Neuronal stem cell (in vitro differentiated cells): ENCODE data around the gene WNK3.
"Not testable (repeated sequence)": the region's sequence is repeated elsewhere in the genome, so short reads cannot be mapped to it uniquely, and the experiment has no call there.

Source experiments
- DNase-seq: peaks from one replicate; pipeline ENCODE4 v3.0.0-alpha.2; 2013; ENCODE audit warnings: low spot score
- H2AFZ ChIP-seq: one replicate; pipeline ENCODE4 v1.6.1; 2013; ENCODE audit warnings: mild to moderate bottlenecking, low read length, inconsistent platforms
- H2AK5ac ChIP-seq: 2 replicates; pipeline ENCODE4 v1.6.1; 2013; ENCODE audit warnings: low read depth, mild to moderate bottlenecking, inconsistent platforms, low read length, moderate library complexity, mixed read lengths
- H2BK120ac ChIP-seq: 2 replicates; pipeline ENCODE4 v1.6.1; 2013; ENCODE audit warnings: low read depth, mild to moderate bottlenecking, inconsistent platforms, low read length, moderate library complexity, mixed read lengths
- H2BK12ac ChIP-seq: one replicate; pipeline ENCODE4 v1.6.1; 2013; ENCODE audit warnings: low read length, inconsistent platforms
- H2BK15ac ChIP-seq: 2 replicates; pipeline ENCODE4 v1.6.1; 2013; ENCODE audit warnings: mild to moderate bottlenecking, low read length, inconsistent platforms, mixed read lengths
- H2BK5ac ChIP-seq: one replicate; pipeline ENCODE4 v1.6.1; 2013; ENCODE audit warnings: inconsistent platforms, mild to moderate bottlenecking, low read length, moderate library complexity
- H3K14ac ChIP-seq: one replicate; pipeline ENCODE4 v1.6.1; 2013; ENCODE audit warnings: low read length, inconsistent platforms
- H3K18ac ChIP-seq: 2 replicates; pipeline ENCODE4 v1.6.1; 2013; ENCODE audit warnings: low read length, inconsistent platforms
- H3K23ac ChIP-seq: 2 replicates; pipeline ENCODE4 v1.6.1; 2013; ENCODE audit warnings: low read depth, mild to moderate bottlenecking, mixed read lengths, low read length, inconsistent platforms; ENCODE audit not compliant: poor library complexity
- H3K27ac ChIP-seq: replicated peaks from 3 replicates; pipeline ENCODE4 v1.5.1; 2013; ENCODE audit warnings: low read length, inconsistent platforms
- H3K27me3 ChIP-seq, 3 experiments: 2 replicates each; pipeline ENCODE4 v1.6.1; 2013; ENCODE audit warnings: low read length in 3 of 3, mild to moderate bottlenecking in 2 of 3, inconsistent platforms in 1 of 3, low read depth in 1 of 3, mixed read lengths in 1 of 3, moderate library complexity in 1 of 3; ENCODE audit not compliant: control insufficient read depth in 3 of 3, insufficient read depth in 3 of 3
- H3K36me3 ChIP-seq, 2 donors: replicated peaks in 1 of 2; 2 replicates each; pipeline ENCODE4 v1.6.1; 2013; ENCODE audit warnings: low read length in 2 of 2; ENCODE audit not compliant: control insufficient read depth in 2 of 2, insufficient read depth in 2 of 2
- H3K4ac ChIP-seq: 2 replicates; pipeline ENCODE4 v1.6.1; 2013; ENCODE audit warnings: inconsistent platforms, mild to moderate bottlenecking, low read length, moderate library complexity
- H3K4me1 ChIP-seq, 2 donors: 1 replicate in 1 of 2; 2 replicates in 1 of 2; pipeline ENCODE4 v1.6.1; 2013; ENCODE audit warnings: low read length in 2 of 2, low read depth in 1 of 2; ENCODE audit not compliant: control insufficient read depth in 2 of 2, insufficient read depth in 1 of 2
- H3K4me2 ChIP-seq: one replicate; pipeline ENCODE4 v1.6.1; 2013; ENCODE audit warnings: mild to moderate bottlenecking, low read length, inconsistent platforms; ENCODE audit not compliant: insufficient read depth, poor library complexity, severe bottlenecking
- H3K4me3 ChIP-seq, 2 donors: 2 replicates each; pipeline ENCODE4 v1.5.1; 2013; ENCODE audit warnings: low read length in 2 of 2, mild to moderate bottlenecking in 2 of 2, inconsistent platforms in 1 of 2, moderate library complexity in 1 of 2
- H3K79me1 ChIP-seq: one replicate; pipeline ENCODE4 v1.6.1; 2013; ENCODE audit warnings: low read depth, mild to moderate bottlenecking, inconsistent platforms, low read length, moderate library complexity
- H3K9ac ChIP-seq: one replicate; pipeline ENCODE4 v1.6.1; 2013; ENCODE audit warnings: mild to moderate bottlenecking, low read depth, low read length, inconsistent platforms; ENCODE audit not compliant: poor library complexity
- H3K9me3 ChIP-seq, 2 donors: replicated peaks in 1 of 2; 2 replicates each; pipeline versions ENCODE3 to v1.6.1; 2013; ENCODE audit warnings: low read length in 2 of 2, mild to moderate bottlenecking in 2 of 2, inconsistent platforms in 1 of 2, low read depth in 1 of 2, mixed read lengths in 1 of 2, moderate library complexity in 1 of 2; ENCODE audit not compliant: control insufficient read depth in 2 of 2, insufficient read depth in 1 of 2
- H4K8ac ChIP-seq: one replicate; pipeline ENCODE4 v1.6.1; 2013; ENCODE audit warnings: low read depth, mild to moderate bottlenecking, inconsistent platforms, low read length, moderate library complexity
- H4K91ac ChIP-seq: one replicate; pipeline ENCODE4 v1.6.1; 2013; ENCODE audit warnings: low read length, low read depth, mild to moderate bottlenecking, inconsistent platforms; ENCODE audit not compliant: poor library complexity
- WGBS, 2 donors: extraction: QIAGEN DNeasy Blood & Tissue Kit; methylation state at CpG; one replicate each; pipeline ENCODE4 v1.1.7; 2013; ENCODE audit warnings: missing lambda C conversion rate in 2 of 2, mixed read lengths in 1 of 2; ENCODE audit not compliant: insufficient read length in 2 of 2, insufficient replicate concordance in 1 of 2; ENCODE audit errors: extremely low coverage in 2 of 2; 5-methylcytosine and 5-hydroxymethylcytosine counted together

Gene WNK3

DNA sequence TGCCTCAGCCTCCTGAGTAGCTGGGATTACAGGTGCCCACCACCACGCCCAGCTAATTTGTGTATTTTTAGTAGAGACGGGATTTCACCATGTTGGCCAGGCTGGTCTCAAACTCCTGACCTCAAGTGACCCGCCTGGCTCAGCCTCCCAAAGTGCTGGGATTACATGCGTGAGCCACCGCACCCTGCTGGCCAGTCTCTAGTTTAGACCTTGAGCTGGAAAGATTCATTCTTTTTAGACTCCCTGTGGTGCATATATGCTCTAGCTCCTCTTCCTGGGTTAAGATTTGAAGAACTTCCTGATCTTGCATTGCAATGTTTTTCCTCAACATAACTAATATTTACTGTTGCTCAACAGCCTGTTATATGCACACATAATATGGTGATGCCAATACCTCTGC, 26.8 kb upstream of the WNK3 start:
- WGBS, 2 donors = no CpG with 5 or more reads among the region's 5 CpGs
- not testable (repeated sequence) for H3K18ac ChIP-seq, H3K23ac ChIP-seq, H4K91ac ChIP-seq, H4K8ac ChIP-seq, H3K4me3 ChIP-seq, H3K4me2 ChIP-seq, H2BK5ac ChIP-seq, H3K9ac ChIP-seq, H2BK120ac ChIP-seq, H3K27me3 ChIP-seq, H2BK15ac ChIP-seq, H3K79me1 ChIP-seq, H2AK5ac ChIP-seq, H2AFZ ChIP-seq, H3K4ac ChIP-seq, DNase-seq, H3K4me1 ChIP-seq, H3K36me3 ChIP-seq, H3K9me3 ChIP-seq, H3K14ac ChIP-seq, H3K27ac ChIP-seq, H2BK12ac ChIP-seq

DNA sequence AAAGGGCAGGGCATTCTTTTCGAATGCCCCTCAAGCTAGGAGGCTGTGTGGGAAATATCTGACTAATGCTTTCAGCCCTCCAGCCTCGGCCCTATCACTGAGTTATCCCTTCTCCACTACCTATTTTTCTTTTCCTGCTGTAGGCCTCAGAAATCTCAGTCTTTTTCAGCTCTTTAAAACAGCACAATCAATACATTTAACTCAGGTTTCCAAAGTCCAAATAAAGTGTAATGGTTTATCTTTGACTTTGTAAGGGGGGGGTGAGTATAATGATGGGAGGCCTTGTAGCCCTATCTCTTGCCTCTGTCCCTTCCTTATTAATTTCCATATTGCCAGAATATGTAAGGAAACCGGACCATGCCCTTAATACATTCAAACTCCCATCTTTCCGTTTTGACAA, 1.6 kb upstream of the WNK3 start:
- WGBS, 2 donors = no CpG with 5 or more reads among the region's 4 CpGs
- no peak for DNase-seq
- Histone ChIP-seq H3K4ac (no peak overlapping the region), H3K27ac (peak overlapping the region; percentile 98), H3K18ac (no peak overlapping the region), H3K79me1 (no peaks in the 10 kb centered on the region), H3K27me3 (no peaks in the 10 kb centered on the region), H2BK12ac (no peak overlapping the region), H2AK5ac (no peak overlapping the region), H3K4me1 (peaks cover 0 to 3% of the 10 kb centered on the region in 2 donors), H3K4me3 (peak overlapping the region in 1 of 2 donors; percentile 62), H4K91ac (no peak overlapping the region), H2AFZ (peak overlapping the region; percentile 94), H3K23ac (no peak overlapping the region), H2BK120ac (no peak overlapping the region), H3K36me3 (no peaks in the 10 kb centered on the region), H3K14ac (no peak overlapping the region), H2BK15ac (no peak overlapping the region), H3K9me3 (no peaks in the 10 kb centered on the region), H2BK5ac (no peak overlapping the region), H3K9ac (no peak overlapping the region), H3K4me2 (peak overlapping the region; percentile 45), H4K8ac (no peak overlapping the region)

- Histone ChIP-seq H3K79me1 (no peaks in the 10 kb centered on the region), H3K14ac (no peak overlapping the region), H2BK120ac (no peak overlapping the region), H3K18ac (peak overlapping the region; percentile 91), H3K23ac (no peak overlapping the region), H3K4me1 (peaks cover 0 to 3% of the 10 kb centered on the region in 2 donors), H3K27ac (peak overlapping the region; percentile 98), H4K8ac (no peak overlapping the region), H2BK12ac (no peak overlapping the region), H2BK5ac (no peak overlapping the region), H3K36me3 (no peaks in the 10 kb centered on the region), H2AFZ (peak overlapping the region; percentile 94), H2BK15ac (no peak overlapping the region), H3K4me3 (peak overlapping the region; percentile 62 to 74), H3K9me3 (no peaks in the 10 kb centered on the region), H3K9ac (peak overlapping the region; percentile 84), H4K91ac (no peak overlapping the region), H3K27me3 (no peaks in the 10 kb centered on the region), H3K4ac (no peak overlapping the region), H2AK5ac (no peak overlapping the region), H3K4me2 (peak overlapping the region; percentile 49)
- no CpG with 5 or more reads among the region's 54 CpGs for WGBS, 2 donors
- DNase-seq = peak; percentile 91
These were observed 772 bp upstream of the WNK3 start for GRCh38 chrX:54358424-54359211.

DNA sequence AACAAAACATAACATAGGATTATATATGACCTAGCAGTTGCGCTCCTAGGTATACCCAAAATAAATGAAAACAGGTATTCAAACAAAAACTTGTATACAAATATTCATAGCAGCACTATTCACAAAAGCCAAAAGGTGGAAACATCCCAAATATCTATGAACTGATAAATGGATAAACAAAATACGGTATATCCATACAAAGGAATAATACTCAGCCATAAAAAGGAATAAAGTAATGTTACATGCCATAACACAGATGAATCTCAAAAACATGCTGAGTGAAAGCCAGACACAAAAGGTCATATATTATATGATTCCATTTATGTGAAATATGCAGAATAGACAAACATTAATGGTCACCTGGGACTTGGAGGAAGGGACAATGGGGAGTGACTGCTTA, 5.2 kb downstream of the WNK3 start:
- Histone ChIP-seq H2AFZ (no peak overlapping the region), H3K9me3 (peaks cover 3 to 10% of the 10 kb centered on the region in 2 donors), H3K18ac (no peak overlapping the region), H2BK5ac (no peak overlapping the region), H2BK15ac (no peak overlapping the region), H3K27ac (no peak overlapping the region), H3K4me1 (no peaks in the 10 kb centered on the region), H2AK5ac (no peak overlapping the region), H3K36me3 (no peaks in the 10 kb centered on the region), H4K91ac (no peak overlapping the region), H3K4ac (no peak overlapping the region), H4K8ac (no peak overlapping the region), H3K9ac (no peak overlapping the region), H2BK120ac (no peak overlapping the region), H3K27me3 (no peaks in the 10 kb centered on the region), H3K14ac (no peak overlapping the region), H3K4me3 (no peak overlapping the region), H3K4me2 (no peak overlapping the region), H3K23ac (no peak overlapping the region), H2BK12ac (no peak overlapping the region), H3K79me1 (no peaks in the 10 kb centered on the region)
- no CpG with 5 or more reads among the region's 2 CpGs for WGBS, 2 donors
- DNase-seq = no peak
